Superior temporal gyrus (tissue), 1 donor: ENCODE results near the gene ANKFN1.
"Not testable (repeated sequence)": the region's sequence is repeated elsewhere in the genome, so short reads cannot be mapped to it uniquely, and the experiment has no call there.

Experiments
- DNase-seq: peaks from one replicate; pipeline ENCODE4 v3.0.0-alpha.2; 2016; ENCODE audit errors: extremely low spot score

The ANKFN1 gene

GRCh38 chr17:56325313-56326000, 172.2 kb downstream of the ANKFN1 start:
- peak; percentile 30 for DNase-seq

DNA sequence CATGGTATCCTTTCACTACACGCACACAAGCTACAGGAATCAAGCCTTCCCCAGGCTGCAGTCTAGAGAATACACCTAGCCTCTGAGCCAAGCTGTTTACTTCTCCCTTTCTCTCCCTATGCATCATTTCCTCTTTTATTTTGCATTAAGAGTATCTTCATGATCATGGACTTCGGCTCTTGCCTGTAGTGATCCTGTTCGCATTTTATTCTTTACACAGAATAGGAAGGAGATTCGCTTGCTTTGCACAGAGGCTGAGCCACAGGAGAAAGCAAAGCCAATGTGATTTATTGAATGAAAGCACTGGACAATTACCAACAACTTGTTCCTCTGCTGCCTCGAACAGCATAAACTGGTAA, 172.7 kb downstream of the ANKFN1 start:
- DNase-seq, result no peak

DNA sequence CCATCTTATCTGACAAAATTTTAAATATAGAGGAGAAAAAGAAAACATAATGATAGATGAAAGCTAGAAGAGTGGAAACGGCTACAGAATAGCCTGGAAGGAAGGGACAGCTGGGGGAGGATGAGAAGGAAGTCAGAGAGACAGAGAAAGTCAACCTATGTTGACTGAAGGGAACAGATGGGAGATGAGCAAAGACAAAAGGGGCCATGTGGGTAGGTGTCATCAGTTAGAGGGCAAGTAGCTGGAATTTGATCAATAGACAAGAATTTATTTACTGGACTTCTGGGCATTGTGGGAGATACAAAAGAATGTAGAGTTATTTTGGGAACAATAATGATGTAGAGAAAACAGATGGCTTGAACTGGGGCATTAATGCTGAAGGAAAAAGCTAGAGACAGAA, 194.4 kb downstream of the ANKFN1 start:
- DNase-seq, result no peak

DNA sequence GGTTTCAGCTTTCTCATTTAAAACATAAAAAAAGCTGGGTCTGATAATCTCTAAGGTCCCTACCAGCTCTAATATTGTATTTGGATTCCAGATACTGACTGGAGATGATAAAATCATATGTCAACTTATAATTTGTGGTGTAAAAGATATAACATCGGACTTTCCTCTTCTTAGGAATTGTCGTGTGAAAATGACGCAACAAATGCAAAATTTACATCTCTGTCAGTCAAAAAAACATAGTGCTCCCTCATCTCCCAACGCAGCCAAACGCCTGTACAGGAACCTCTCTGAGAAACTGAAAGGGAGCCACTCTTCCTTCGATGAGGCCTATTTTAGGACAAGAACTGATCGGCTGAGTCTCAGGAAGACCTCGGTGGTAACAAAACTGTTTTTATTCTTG, 197.3 kb downstream of the ANKFN1 start:
- no peak for DNase-seq

DNA sequence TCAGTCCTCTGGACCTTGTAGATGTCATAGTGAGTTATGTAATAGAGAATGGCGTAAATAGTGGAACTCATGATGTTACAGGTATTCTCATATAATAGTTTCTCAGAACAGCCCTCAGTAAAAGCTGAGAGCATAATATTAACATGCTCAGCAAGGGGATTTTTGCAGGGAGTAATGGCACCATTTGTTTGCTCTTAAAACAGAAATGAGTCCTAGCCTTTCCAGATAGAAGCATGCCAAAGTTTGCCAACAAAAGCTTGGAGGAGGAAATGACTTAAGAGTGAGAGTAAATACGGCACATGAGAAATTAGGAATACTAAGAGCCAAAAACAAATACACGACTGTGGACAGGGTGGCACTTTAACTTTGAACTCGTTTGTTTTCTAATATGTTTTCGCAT, 198.4 kb downstream of the ANKFN1 start:
- DNase-seq, result no peak

GRCh38 chr17:56358651-56359050, 205.4 kb downstream of the ANKFN1 start:
- no peak for DNase-seq

GRCh38 chr17:56359518-56359917, 206.2 kb downstream of the ANKFN1 start:
- no peak for DNase-seq

- no peak for DNase-seq
These were observed 214.1 kb downstream of the ANKFN1 start for GRCh38 chr17:56367366-56367765.

DNA sequence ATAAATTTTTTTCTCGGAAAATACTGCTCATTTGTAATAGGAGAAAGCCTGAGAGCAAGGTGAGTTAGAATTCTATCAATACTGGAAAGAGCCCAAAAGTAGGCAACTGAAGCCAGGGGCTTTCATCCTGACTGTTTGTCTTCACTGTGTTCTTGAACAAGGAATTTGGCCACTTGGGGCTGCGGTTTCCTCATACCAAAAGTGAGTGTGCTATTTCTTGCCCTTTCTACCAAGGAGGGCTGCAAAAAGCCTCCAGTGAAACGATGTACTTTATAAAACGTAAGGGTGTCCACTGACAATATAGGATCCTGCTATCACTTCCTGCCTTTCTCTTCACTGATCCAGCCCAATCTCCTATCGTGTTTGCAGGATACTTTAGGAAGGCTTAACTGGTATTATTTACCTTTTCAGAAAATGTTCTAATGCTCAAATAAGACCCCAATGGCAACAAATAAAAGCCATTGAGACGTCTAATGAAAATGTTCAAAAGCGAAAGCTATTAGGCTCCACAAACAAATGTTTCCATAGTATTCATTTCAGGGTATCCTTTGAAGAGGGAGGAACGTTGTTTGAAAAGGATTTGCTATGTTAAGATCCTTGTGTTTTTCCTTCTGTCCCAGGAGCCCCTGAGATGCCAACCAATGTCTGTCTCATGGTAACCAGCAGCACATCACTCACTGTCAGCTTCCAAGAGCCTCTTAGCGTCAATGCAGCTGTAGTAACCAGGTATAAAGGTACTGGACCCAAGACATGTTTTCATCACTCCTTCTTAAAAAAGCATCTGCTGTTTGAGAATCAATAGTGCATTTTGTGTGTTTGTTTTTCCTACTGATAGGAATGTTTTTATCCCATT, 220.9 kb downstream of the ANKFN1 start:
- no peak for DNase-seq

- no peak for DNase-seq
These were observed 236.1 kb downstream of the ANKFN1 start for GRCh38 chr17:56389356-56389755.

GRCh38 chr17:56392321-56392720, 239.0 kb downstream of the ANKFN1 start:
- DNase-seq, result no peak

DNA sequence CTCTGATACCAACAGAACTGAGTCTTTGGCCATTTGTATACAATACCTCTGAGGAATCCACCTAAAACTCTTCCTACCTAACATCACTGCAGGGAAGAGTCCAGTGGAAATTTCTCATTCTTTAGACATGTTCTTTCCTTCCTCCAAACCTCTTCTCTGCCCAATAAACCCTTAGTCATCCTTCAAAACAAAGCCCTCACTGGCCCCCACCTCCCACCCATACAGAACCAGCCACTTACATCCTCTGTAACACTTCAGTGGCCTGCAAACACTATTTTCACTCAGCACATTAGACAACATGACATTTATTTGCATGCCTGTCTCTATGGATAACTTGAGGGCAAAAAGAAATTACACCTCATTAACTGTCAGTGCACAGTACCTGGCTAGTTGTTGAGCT, 239.9 kb downstream of the ANKFN1 start:
- no peak for DNase-seq

DNA sequence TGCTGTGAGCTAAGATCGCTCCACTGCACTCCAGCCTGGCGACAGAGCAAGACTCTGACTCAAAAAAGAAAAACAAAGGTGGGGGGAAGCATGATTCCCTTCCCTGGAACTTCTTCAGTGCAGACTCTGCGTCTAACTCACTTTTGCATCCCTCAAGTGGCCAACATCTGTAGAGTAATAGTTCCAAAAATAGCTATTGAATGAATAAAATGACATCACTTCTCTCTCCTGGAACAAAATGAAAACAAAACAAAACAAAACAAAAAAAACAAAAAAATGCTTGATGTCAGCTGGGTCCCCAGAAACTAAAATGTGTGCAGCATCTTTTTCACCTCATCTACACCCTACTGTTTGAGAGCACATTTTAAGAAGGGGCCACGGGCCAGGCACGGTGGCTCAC, 242.5 kb downstream of the ANKFN1 start:
- DNase-seq, result no peak

DNA sequence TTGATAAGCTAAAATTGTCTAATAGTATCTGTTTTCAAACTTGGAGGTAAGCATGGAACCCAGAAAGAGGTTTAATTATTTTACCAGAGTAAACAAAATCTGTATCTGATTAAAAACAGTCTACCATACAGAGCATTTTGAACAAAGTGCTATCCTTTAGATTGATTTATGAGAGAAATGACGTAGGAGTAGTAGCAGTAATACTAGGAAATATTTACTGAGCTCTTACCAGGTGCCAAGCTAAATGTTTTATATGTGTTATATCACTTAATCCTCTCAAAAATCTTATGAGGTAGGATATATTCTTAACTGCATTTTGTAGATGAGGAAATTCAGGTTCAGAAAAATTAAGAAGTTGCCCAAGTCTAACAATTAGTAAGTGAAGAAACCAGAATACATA, 253.8 kb downstream of the ANKFN1 start:
- DNase-seq, result no peak

DNA sequence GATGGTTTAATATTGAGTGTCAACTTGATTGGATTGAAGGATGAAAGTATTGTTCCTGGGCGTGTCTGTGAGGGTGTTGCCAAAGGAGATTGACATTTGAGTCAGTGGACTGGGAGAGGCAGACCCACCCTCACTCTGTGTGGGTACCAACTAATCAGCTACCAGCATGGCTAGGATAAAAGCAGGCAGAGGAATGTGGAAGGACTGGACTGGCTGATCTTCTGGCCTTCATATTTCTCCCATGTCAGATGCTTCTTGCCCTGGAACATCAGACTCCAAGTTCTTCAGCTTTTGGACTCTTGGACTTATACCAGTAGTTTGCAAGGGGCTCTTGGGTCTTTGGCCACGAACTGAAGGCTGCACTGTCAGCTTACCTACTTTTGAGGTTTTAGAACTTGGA, 259.1 kb downstream of the ANKFN1 start:
- DNase-seq, result not testable (repeated sequence)

GRCh38 chr17:56416682-56417351, 263.5 kb downstream of the ANKFN1 start:
- no peak for DNase-seq

DNA sequence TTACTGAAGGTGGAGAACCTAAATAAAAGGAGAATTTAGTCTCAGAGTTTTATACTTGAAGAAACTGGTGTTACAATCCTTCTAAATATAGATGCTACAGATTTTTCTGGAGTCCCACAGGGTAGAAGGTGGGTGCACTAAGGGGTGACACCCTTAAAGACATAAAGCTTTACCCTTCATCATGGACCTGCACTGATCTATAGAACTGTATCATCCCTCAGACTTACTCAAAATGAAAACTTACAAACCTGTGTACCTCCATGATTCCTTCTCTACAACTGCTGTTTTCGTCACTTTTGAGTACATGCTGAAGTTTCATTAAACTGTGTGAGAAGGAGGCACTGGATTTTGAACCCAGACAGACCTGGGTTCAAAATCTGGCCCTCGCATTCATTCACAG, 270.7 kb downstream of the ANKFN1 start:
- no peak for DNase-seq

DNA sequence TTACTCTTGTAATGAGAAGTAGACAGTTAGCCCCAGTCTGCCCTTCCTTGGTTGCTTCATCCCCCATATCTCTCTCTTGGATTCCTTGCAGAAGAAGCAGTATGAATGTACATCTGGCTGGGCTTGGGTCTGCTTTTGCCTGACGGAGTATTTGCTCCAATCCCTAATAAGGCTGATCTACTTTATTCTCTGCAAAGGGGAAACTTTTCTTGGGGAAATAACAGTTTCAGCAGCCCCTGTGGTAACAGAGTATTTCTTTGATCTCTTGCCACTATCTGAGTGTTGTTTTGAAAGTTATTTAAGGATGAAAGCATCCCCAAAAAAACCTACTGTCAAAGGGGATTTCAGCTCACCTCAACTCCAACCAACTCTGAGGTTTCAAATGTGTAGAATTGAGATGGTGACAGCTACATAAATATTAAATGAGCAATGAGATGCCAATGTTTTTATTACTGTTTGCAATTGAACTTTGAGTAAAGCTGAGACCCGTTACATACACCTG, 271.3 kb downstream of the ANKFN1 start:
- DNase-seq, result no peak

GRCh38 chr17:56425483-56425882, 272.2 kb downstream of the ANKFN1 start:
- DNase-seq, result no peak

- no peak for DNase-seq
These were observed 273.6 kb downstream of the ANKFN1 start for GRCh38 chr17:56426901-56427300.

GRCh38 chr17:56431736-56432135, 278.5 kb downstream of the ANKFN1 start:
- DNase-seq, result no peak

DNA sequence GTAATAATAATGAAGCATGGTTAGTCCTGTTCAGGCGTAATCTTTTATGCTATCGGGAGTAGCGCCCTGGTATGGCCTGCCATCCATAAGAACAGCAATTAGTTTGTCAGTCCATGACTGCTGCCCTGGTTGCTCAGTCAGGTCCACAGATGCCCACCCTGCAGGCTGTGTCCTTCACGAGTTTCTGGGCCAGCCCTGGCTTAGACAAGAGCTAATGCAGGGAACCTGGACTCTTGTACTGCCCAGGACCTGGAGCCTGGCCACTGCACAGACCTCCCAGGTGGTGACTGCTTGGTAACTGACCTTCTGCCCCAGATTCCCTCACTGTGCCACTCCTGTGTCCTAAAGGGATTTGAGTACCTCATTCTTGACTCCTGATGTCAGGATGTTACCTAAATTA, 279.2 kb downstream of the ANKFN1 start:
- DNase-seq, result no peak

DNA sequence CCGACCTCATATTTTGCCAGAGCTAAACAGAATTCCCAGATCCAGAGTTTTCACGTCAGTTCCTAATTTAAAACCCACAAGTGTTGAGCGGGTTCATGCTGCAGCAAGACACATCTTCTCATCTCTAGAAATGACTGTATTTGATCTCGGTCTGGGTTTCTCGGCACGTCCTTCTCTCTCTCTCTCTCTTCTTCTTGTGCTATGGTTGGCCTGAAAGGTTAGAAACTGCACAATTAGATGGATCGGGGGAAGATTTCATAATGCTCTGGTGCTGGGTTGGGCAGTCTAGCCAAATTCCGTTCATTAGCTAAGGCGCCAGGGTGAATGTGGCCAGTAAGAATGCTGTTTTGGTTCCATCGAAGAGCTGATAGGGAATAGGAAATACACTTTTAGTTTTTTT, 281.3 kb downstream of the ANKFN1 start:
- no peak for DNase-seq
